A549 (cell line): Measurements from ENCODE around the gene TTC8. TPM values are rescaled to one million over a fixed set of nuclear protein-coding genes. Genes with fewer than 3 reads are reported as not detected.

Experiments
- ATAC-seq, 2 experiments: fragments of 200-7000 bp in 1 of 2; fragments of >200 bp in 1 of 2; cut with Nextera tagmentation in 1 of 2; cut with Tn5 transposase in 1 of 2; 3 replicates each; pipeline versions ENCODE4 v1.8.0 to v1.9.1; 2018 to 2020; ENCODE audit warnings: mild to moderate bottlenecking in 1 of 2, moderate library complexity in 1 of 2
- CTCF ChIA-PET: fragments of 300-600 bp; sonication (Branson Sonifier 250); formaldehyde crosslinking; extraction: SDS; loops from one replicate; lab custom pipeline; 2021; ENCODE audit warnings: antibody characterized with exemption, inconsistent platforms; lab: Yijun Ruan, JAX
- POLR2A ChIA-PET: fragments of 350-600 bp; formaldehyde crosslinking; extraction: SDS; loops from one replicate; lab custom pipeline; 2021; ENCODE audit warnings: antibody characterized with exemption, inconsistent platforms; lab: Yijun Ruan, JAX
- DNase-seq, 2 experiments: peaks; one replicate each; pipeline versions ENCODE4 v3.0.0 to v3.0.0-alpha.2; 2011 to 2016; ENCODE audit warnings: low read depth in 1 of 2, low spot score in 1 of 2
- FAIRE-seq: peaks from 2 replicates; lab custom pipeline; 2011; peaks lifted over from hg19 to GRCh38; lab: Jason Lieb, UNC
- H3K27ac ChIP-seq, 2 experiments: fragments of >200 bp; sonication (Bioruptor Twin); formaldehyde crosslinking; 3 replicates each; pipeline ENCODE4 v1.5.1; 2016 to 2017
- H3K4me1 ChIP-seq: fragments of >200 bp; sonication (Bioruptor Twin); formaldehyde crosslinking; 3 replicates; pipeline ENCODE4 v1.6.1; 2016
- H3K4me2 ChIP-seq: fragments of >200 bp; sonication (Bioruptor Twin); formaldehyde crosslinking; 3 replicates; pipeline ENCODE4 v1.6.1; 2016
- H3K4me3 ChIP-seq: fragments of >200 bp; sonication (Bioruptor Twin); formaldehyde crosslinking; 3 replicates; pipeline ENCODE4 v1.5.1; 2016
- H3K9me3 ChIP-seq: fragments of >200 bp; sonication (Bioruptor Twin); formaldehyde crosslinking; 3 replicates; pipeline ENCODE4 v1.6.1; 2016
- CHD4 ChIP-seq: fragments of 200-600 bp; sonication (generic); IDR thresholded peaks from 2 replicates; pipeline ENCODE4 v1.6.1; 2016; ENCODE audit warnings: antibody characterized with exemption, mild to moderate bottlenecking, borderline replicate concordance
- EHF ChIP-seq: fragments of 250-450 bp; sonication (Bioruptor Pico); IDR thresholded peaks from 2 replicates; pipeline ENCODE4 v1.5.0; 2020; ENCODE audit warnings: mild to moderate bottlenecking
- GATA3 ChIP-seq: IDR thresholded peaks from 2 replicates; pipeline ENCODE4 v1.6.1; 2012; ENCODE audit warnings: borderline replicate concordance
- HDAC2 ChIP-seq: fragments of 200-600 bp; sonication (generic); IDR thresholded peaks from 2 replicates; pipeline ENCODE4 v1.6.1; 2016
- HOXA7 ChIP-seq: fragments of 250-450 bp; sonication (Bioruptor Pico); IDR thresholded peaks from 2 replicates; pipeline ENCODE4 v1.5.0; 2020; ENCODE audit warnings: mild to moderate bottlenecking, moderate library complexity
- HOXB13 ChIP-seq: fragments of 250-450 bp; sonication (Bioruptor Pico); IDR thresholded peaks from 2 replicates; pipeline ENCODE4 v1.5.0; 2020; ENCODE audit warnings: low read depth, mild to moderate bottlenecking, moderate library complexity
- HOXB5 ChIP-seq: fragments of 250-450 bp; sonication (Bioruptor Pico); IDR thresholded peaks from 2 replicates; pipeline ENCODE4 v1.5.0; 2020; ENCODE audit warnings: mild to moderate bottlenecking, moderate library complexity
- JUNB ChIP-seq: fragments of >200 bp; sonication (Bioruptor Twin); formaldehyde crosslinking; IDR thresholded peaks from 2 replicates; pipeline ENCODE4 v1.6.1; 2016
- NPAS2 ChIP-seq: fragments of 250-450 bp; sonication (Bioruptor Pico); IDR thresholded peaks from 2 replicates; pipeline ENCODE4 v1.8.0; 2022; ENCODE audit warnings: mild to moderate bottlenecking, moderate library complexity, borderline replicate concordance
- PHF8 ChIP-seq: fragments of 200-600 bp; sonication (generic); IDR thresholded peaks from 2 replicates; pipeline ENCODE4 v1.6.1; 2016; ENCODE audit warnings: low read depth, mild to moderate bottlenecking, antibody characterized with exemption, moderate library complexity, borderline replicate concordance
- RNF2 ChIP-seq: fragments of 200-600 bp; sonication (generic); IDR thresholded peaks from 2 replicates; pipeline ENCODE4 v1.6.1; 2016; ENCODE audit warnings: low read depth, mild to moderate bottlenecking, antibody characterized with exemption, moderate library complexity, borderline replicate concordance
- TP53 ChIP-seq: fragments of 250-450 bp; sonication (Bioruptor Pico); IDR thresholded peaks from 2 replicates; pipeline ENCODE4 v1.5.0; 2021; ENCODE audit warnings: mild to moderate bottlenecking, moderate library complexity
- ZC3H11A ChIP-seq: fragments of 450-650 bp; IDR thresholded peaks from 2 replicates; pipeline ENCODE4 v1.6.1; 2014; ENCODE audit warnings: antibody characterized with exemption, mild to moderate bottlenecking
- WGBS: methylation state at CpG from one replicate; pipeline ENCODE4 v1.1.6; 2017; ENCODE audit errors: missing lambda C conversion rate; 5-methylcytosine and 5-hydroxymethylcytosine counted together
- polyA plus RNA-seq, 4 experiments: library from polyadenylated mRNA; depleted of rRNA in 3 of 4; stranded (reverse); fragments of >200 nt; fragmentation: RNase III in 1 of 4; extraction: RNeasy Plus Mini Kit Qiagen cat#74134 plus additional on column Dnase treatment in 1 of 4; gene quantifications; 2 replicates in 3 of 4; 3 replicates in 1 of 4; pipeline ENCODE4 v1.2.3, GENCODE V29; 2011 to 2017
- TF ChIP-seq, protein P1 (sequence below): fragments of >200 bp; sonication (Bioruptor Twin); formaldehyde crosslinking; IDR thresholded peaks from 3 replicates; pipeline ENCODE4 v1.6.1; 2016
- TF ChIP-seq, protein P2 (sequence below): IDR thresholded peaks from 2 replicates; pipeline ENCODE4 v1.6.1; 2012; ENCODE audit warnings: low read depth, borderline replicate concordance
- TF ChIP-seq, protein P3 (sequence below): fragments of >200 bp; sonication (Bioruptor Twin); formaldehyde crosslinking; IDR thresholded peaks from 2 replicates; pipeline ENCODE4 v1.6.1; 2016
- TF ChIP-seq, protein P4 (sequence below): fragments of 250-450 bp; sonication (Bioruptor Pico); IDR thresholded peaks from 2 replicates; pipeline ENCODE4 v1.5.0; 2020; ENCODE audit warnings: low read depth, mild to moderate bottlenecking, moderate library complexity
- TF ChIP-seq, protein P5 (sequence below): fragments of 200-600 bp; sonication (generic); IDR thresholded peaks from 2 replicates; pipeline ENCODE4 v1.6.1; 2016; ENCODE audit warnings: antibody characterized with exemption, mild to moderate bottlenecking, moderate library complexity
- TF ChIP-seq, protein P6 (sequence below): fragments of 250-450 bp; sonication (Bioruptor Pico); IDR thresholded peaks from 2 replicates; pipeline ENCODE4 v1.5.0; 2021; ENCODE audit warnings: mild to moderate bottlenecking, moderate library complexity, borderline replicate concordance
- TF ChIP-seq, protein P7 (sequence below): fragments of >200 bp; sonication (Bioruptor Twin); formaldehyde crosslinking; IDR thresholded peaks from 3 replicates; pipeline ENCODE4 v1.5.1; 2016
- TF ChIP-seq, protein P8 (sequence below): IDR thresholded peaks from 2 replicates; pipeline ENCODE4 v1.6.1; 2012

TTC8 gene
- polyA plus RNA-seq, 2 of the 4 experiments (the other 2 are of a cell fraction) = 36.6 to 56.8 TPM

DNA sequence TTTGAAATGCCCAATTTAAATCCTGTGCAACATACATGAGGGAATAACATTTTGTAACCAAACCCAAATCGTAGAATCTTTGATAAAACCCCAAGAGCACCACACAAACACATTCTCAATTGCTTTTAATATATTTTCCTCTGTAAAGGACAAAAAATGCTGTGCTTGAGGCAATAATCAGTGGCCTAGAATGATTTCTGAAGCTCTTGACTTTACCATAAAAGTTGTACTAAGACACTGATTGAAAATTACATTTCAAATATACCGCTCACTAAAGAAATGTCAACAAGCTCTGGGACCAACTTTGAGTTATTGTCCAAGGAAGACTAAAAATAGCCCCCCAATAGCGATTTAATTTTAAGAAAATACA lies 33.2 kb upstream of the TTC8 start:
- ChIA-PET POLR2A (interaction anchor here (1.7 kb wide), 1 partner anchor 33 kb away, joined by 4 read pairs; the partner anchor contains the start of gene TTC8), CTCF (interaction anchor here (1.0 to 2.4 kb wide), 2 partner anchors 123 to 1123 kb away, joined by 3 to 19 read pairs; no protein-coding TSS in a partner anchor)
- FAIRE-seq (no peak), DNase-seq (no peak), ATAC-seq (no peak)
- no peak overlapping the region for H3K4me3 ChIP-seq
- no peak overlapping the region; the same call in 2 of the 3 replicates for H3K4me2 ChIP-seq
- H3K27ac ChIP-seq = no peak overlapping the region
- 63% methylated on average over 3 of the region's 3 CpGs for WGBS
- H3K4me1 ChIP-seq = 0 out of 3 replicates have a peak, but pooled peaks cover 5% of the 10 kb centered on the region
- TF ChIP-seq HDAC2 (no peak), NPAS2 (no peak), TP53 (CRISPR knock-in tag) (no peak), ZC3H11A (no peak), EHF (CRISPR knock-in tag) (no peak), HOXA7 (CRISPR knock-in tag) (no peak), HOXB5 (CRISPR knock-in tag) (no peak), PHF8 (no peak), RNF2 (no peak)
- TF ChIP-seq, protein P1, sequence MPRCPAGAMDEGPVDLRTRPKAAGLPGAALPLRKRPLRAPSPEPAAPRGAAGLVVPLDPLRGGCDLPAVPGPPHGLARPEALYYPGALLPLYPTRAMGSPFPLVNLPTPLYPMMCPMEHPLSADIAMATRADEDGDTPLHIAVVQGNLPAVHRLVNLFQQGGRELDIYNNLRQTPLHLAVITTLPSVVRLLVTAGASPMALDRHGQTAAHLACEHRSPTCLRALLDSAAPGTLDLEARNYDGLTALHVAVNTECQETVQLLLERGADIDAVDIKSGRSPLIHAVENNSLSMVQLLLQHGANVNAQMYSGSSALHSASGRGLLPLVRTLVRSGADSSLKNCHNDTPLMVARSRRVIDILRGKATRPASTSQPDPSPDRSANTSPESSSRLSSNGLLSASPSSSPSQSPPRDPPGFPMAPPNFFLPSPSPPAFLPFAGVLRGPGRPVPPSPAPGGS = no peak
- TF ChIP-seq, protein P2, sequence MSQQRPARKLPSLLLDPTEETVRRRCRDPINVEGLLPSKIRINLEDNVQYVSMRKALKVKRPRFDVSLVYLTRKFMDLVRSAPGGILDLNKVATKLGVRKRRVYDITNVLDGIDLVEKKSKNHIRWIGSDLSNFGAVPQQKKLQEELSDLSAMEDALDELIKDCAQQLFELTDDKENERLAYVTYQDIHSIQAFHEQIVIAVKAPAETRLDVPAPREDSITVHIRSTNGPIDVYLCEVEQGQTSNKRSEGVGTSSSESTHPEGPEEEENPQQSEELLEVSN = no peak
- TF ChIP-seq, protein P3, sequence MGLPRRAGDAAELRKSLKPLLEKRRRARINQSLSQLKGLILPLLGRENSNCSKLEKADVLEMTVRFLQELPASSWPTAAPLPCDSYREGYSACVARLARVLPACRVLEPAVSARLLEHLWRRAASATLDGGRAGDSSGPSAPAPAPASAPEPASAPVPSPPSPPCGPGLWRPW = no peak
- TF ChIP-seq, protein P4, sequence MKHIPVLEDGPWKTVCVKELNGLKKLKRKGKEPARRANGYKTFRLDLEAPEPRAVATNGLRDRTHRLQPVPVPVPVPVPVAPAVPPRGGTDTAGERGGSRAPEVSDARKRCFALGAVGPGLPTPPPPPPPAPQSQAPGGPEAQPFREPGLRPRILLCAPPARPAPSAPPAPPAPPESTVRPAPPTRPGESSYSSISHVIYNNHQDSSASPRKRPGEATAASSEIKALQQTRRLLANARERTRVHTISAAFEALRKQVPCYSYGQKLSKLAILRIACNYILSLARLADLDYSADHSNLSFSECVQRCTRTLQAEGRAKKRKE (CRISPR knock-in tag) = no peak
- H3K9me3 ChIP-seq = no peaks in the 10 kb centered on the region

DNA sequence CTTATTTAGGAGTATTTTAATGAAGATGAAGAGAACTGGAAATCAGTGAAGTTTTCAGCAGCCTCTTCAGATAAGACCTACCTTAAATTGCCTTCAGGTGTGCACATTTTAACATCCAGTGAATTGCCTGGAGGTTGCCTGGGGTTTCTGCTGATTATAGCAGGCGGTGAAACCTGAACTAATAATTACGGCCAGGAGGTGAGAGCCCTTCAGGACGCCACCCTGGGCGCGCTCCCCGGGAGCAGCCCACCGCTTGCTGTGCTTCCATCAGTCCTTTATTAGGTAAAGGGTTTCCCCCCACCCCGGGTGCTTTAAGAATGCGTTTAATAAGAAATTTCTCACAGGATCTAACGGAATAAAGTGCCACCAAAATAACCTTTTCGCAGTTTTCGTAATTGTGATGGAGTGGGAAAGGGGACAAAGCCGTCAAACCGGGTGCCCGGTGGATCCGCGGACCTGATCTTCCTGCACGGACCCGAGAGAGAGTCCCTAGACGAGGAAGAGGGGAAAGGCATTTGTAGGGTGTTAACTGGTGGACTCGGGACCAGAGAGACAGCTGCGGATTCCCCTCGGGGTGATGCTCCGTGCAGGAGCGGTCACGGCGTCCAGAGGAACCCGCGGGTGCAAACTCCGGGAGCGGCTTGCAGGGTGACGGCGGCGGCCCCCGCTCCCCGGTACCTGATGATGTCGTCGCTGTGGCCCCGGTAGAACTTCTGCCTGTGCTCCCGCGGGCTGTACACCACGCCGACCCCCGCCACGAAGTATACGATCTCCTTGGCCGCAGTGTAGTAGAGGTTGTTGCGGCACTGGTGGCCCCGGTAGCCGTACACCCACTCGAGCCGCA lies 32.6 kb upstream of the TTC8 start:
- POLR2A ChIA-PET = interaction anchor here (1.6 to 1.7 kb wide), 2 partner anchors 32 to 33 kb away, joined by 4 to 12 read pairs; partner anchors contain the start of gene TTC8

More for the DNA sequence above, 32.6 kb upstream of the TTC8 start:
- Histone ChIP-seq H3K4me3 (peak overlapping the region; percentile 62), H3K27ac (peak overlapping the region; percentile 62 to 81), H3K4me1 (0 out of 3 replicates have a peak, but pooled peaks cover 5% of the 10 kb centered on the region), H3K4me2 (peak overlapping the region; percentile 74), H3K9me3 (no peaks in the 10 kb centered on the region)
- ATAC-seq = peak; percentile 24 to 27
- TF ChIP-seq, protein P5, sequence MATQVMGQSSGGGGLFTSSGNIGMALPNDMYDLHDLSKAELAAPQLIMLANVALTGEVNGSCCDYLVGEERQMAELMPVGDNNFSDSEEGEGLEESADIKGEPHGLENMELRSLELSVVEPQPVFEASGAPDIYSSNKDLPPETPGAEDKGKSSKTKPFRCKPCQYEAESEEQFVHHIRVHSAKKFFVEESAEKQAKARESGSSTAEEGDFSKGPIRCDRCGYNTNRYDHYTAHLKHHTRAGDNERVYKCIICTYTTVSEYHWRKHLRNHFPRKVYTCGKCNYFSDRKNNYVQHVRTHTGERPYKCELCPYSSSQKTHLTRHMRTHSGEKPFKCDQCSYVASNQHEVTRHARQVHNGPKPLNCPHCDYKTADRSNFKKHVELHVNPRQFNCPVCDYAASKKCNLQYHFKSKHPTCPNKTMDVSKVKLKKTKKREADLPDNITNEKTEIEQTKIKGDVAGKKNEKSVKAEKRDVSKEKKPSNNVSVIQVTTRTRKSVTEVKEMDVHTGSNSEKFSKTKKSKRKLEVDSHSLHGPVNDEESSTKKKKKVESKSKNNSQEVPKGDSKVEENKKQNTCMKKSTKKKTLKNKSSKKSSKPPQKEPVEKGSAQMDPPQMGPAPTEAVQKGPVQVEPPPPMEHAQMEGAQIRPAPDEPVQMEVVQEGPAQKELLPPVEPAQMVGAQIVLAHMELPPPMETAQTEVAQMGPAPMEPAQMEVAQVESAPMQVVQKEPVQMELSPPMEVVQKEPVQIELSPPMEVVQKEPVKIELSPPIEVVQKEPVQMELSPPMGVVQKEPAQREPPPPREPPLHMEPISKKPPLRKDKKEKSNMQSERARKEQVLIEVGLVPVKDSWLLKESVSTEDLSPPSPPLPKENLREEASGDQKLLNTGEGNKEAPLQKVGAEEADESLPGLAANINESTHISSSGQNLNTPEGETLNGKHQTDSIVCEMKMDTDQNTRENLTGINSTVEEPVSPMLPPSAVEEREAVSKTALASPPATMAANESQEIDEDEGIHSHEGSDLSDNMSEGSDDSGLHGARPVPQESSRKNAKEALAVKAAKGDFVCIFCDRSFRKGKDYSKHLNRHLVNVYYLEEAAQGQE = no peak
- TF ChIP-seq HDAC2 = no peak
- TF ChIP-seq JUNB = no peak
- TF ChIP-seq, protein P6, sequence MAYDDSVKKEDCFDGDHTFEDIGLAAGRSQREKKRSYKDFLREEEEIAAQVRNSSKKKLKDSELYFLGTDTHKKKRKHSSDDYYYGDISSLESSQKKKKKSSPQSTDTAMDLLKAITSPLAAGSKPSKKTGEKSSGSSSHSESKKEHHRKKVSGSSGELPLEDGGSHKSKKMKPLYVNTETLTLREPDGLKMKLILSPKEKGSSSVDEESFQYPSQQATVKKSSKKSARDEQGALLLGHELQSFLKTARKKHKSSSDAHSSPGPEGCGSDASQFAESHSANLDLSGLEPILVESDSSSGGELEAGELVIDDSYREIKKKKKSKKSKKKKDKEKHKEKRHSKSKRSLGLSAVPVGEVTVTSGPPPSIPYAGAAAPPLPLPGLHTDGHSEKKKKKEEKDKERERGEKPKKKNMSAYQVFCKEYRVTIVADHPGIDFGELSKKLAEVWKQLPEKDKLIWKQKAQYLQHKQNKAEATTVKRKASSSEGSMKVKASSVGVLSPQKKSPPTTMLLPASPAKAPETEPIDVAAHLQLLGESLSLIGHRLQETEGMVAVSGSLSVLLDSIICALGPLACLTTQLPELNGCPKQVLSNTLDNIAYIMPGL (CRISPR knock-in tag) = no peak
- TF ChIP-seq, protein P7, sequence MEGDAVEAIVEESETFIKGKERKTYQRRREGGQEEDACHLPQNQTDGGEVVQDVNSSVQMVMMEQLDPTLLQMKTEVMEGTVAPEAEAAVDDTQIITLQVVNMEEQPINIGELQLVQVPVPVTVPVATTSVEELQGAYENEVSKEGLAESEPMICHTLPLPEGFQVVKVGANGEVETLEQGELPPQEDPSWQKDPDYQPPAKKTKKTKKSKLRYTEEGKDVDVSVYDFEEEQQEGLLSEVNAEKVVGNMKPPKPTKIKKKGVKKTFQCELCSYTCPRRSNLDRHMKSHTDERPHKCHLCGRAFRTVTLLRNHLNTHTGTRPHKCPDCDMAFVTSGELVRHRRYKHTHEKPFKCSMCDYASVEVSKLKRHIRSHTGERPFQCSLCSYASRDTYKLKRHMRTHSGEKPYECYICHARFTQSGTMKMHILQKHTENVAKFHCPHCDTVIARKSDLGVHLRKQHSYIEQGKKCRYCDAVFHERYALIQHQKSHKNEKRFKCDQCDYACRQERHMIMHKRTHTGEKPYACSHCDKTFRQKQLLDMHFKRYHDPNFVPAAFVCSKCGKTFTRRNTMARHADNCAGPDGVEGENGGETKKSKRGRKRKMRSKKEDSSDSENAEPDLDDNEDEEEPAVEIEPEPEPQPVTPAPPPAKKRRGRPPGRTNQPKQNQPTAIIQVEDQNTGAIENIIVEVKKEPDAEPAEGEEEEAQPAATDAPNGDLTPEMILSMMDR = no peak
- TF ChIP-seq HOXB13 = no peak
- TF ChIP-seq, protein P2 = no peak
- TF ChIP-seq, protein P8, sequence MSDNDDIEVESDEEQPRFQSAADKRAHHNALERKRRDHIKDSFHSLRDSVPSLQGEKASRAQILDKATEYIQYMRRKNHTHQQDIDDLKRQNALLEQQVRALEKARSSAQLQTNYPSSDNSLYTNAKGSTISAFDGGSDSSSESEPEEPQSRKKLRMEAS = no peak
- no peak for TF ChIP-seq ZC3H11A
- TF ChIP-seq CHD4 = no peak
- TF ChIP-seq, protein P3 = no peak
- TF ChIP-seq GATA3 = no peak
- WGBS = 21% methylated on average over 33 of the region's 52 CpGs
- DNase-seq = peak; percentile 5
- no peak for FAIRE-seq
- CTCF ChIA-PET = interaction anchor here (0.6 to 2.4 kb wide), 18 partner anchors 15 to 1122 kb away, joined by 3 to 19 read pairs (median 4); partner anchors contain the start of gene TTC8
